ENCODE measurements around the gene TEAD4.

DNA sequence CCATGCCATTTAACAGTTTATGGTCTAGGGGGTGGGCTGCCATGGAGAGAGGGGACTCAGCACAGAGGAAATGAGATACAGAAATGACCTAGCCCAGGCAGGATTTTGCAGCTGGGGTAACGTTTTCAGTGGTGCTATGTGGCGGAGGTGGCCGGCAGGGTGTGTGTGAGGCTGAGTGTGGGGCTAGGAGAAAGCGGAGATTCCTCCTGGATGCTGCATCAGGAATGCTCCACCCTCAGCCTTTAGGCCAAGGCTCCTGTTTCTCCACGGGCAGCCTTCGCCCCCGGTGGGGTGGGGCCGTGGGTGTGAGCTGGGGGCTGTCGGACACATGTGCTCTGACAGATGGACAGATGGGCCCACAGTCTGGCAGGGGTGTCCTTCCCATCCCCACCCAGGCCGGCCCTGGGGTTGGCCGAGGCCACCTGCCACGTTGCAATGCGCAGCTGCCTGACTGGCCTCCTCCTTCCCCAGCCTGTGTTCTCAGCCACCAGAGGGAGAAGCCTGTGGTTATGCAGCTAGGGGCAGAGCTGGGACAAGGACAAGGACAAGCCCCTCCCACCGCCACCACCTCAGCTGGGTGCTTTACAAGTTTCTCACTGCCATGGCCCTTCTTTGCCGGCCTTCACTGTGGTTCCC, 44.3 kb downstream of the TEAD4 start:
- TF ChIP-seq ELF4 (IDR thresholded peaks at IDR 0.05) (no peak), L3MBTL2 (conservative IDR thresholded peaks at IDR 0.05) (no peak), FOXM1 (IDR thresholded peaks at IDR 0.05; ENCODE audit: borderline replicate concordance) (no peak), BHLHE40 (IDR thresholded peaks at IDR 0.05; ENCODE audit: borderline replicate concordance) (no peak)
